ENCODE results near the gene NOC4L. TPM values are rescaled to one million over a fixed set of nuclear protein-coding genes. Genes with fewer than 3 reads are reported as not detected.

NOC4L gene
- polyA plus RNA-seq, 1 donor (not counting 4 experiments of a cell fraction or from before 2014, with no cell fraction given): 3.7 TPM

DNA sequence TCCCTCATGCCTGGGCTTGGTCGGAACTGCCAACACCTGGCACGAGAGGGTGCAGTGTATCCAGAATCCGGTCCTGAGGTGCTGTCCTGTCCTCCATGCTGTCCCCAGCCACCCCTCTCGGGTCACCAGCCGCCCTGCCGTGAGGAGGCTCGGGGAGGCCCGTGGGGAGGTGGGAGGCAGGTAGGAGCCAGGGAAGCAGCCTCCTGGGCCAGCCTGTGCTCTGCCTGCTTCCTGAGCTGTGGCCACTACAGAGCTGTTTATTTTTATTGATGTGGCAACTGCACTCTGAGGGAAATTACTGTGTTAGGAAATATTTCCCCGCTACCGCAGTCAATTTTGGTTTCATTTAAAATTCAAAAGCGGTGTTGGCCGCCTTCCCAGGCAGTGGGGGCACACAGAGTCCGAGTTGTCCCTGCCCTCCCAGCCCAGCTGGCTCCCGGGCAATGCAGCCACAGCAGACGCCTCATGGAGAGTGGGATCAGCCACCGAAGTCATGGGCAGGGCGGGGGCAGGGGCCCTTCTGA, 18.3 kb downstream of the NOC4L start:
- Histone ChIP-seq H3K27me3 (ENCODE audit: control insufficient read depth, extremely low read depth, insufficient read depth, low read length) (peaks cover 17% of the 10 kb centered on the region), H4K20me1 (ENCODE audit: control insufficient read depth, extremely low read depth, insufficient read depth, low read length) (no peaks in the 10 kb centered on the region), H3K9me3 (ENCODE audit: control insufficient read depth, low read depth, low read length) (no peaks in the 10 kb centered on the region), H3K9me1 (ENCODE audit: control insufficient read depth, extremely low read depth, insufficient read depth, low read length) (no peaks in the 10 kb centered on the region), H3K27ac (ENCODE audit: control insufficient read depth, insufficient read depth, low read length) (no peak overlapping the region), H2AFZ (ENCODE audit: control insufficient read depth, low read length) (no peak overlapping the region), H3K4me1 (ENCODE audit: control insufficient read depth, extremely low read depth, insufficient read depth, low read length) (no peaks in the 10 kb centered on the region), H3K79me2 (ENCODE audit: control insufficient read depth, insufficient read depth, low read length) (no peaks in the 10 kb centered on the region), H3K4me2 (ENCODE audit: control insufficient read depth, extremely low read depth, insufficient read depth, low read depth, low read length) (no peak overlapping the region), H3K9ac (ENCODE audit: control insufficient read depth, extremely low read depth, insufficient read depth, low read length) (no peak overlapping the region), H3K4me3 (ENCODE audit: control insufficient read depth in 2 of 3, extremely low read depth in 1 of 3, insufficient read depth in 2 of 3, low read depth in 1 of 3, low read length in 3 of 3) (no peak overlapping the region), H3K36me3 (ENCODE audit: control insufficient read depth in 2 of 2, extremely low read depth in 1 of 2, insufficient read depth in 2 of 2, low read length in 2 of 2) (peaks cover 0 to 3% of the 10 kb centered on the region in 2 experiments)
- DNase-seq (ENCODE audit: low read depth, low spot score) (no peak), FAIRE-seq (no peak)
- dilution Hi-C loops (cut with MboI; ENCODE audit: extremely low pct_ligation_motif_present, low sequenced_read_pairs): no loop called here
- TF ChIP-seq EZH2 (IDR thresholded peaks at IDR 0.05; ENCODE audit: low read length): no peak
- TF ChIP-seq, protein P1, sequence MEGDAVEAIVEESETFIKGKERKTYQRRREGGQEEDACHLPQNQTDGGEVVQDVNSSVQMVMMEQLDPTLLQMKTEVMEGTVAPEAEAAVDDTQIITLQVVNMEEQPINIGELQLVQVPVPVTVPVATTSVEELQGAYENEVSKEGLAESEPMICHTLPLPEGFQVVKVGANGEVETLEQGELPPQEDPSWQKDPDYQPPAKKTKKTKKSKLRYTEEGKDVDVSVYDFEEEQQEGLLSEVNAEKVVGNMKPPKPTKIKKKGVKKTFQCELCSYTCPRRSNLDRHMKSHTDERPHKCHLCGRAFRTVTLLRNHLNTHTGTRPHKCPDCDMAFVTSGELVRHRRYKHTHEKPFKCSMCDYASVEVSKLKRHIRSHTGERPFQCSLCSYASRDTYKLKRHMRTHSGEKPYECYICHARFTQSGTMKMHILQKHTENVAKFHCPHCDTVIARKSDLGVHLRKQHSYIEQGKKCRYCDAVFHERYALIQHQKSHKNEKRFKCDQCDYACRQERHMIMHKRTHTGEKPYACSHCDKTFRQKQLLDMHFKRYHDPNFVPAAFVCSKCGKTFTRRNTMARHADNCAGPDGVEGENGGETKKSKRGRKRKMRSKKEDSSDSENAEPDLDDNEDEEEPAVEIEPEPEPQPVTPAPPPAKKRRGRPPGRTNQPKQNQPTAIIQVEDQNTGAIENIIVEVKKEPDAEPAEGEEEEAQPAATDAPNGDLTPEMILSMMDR (optimal IDR thresholded peaks at IDR 0.05 in 1 of 3, IDR thresholded peaks at IDR 0.05 in 1 of 3, conservative IDR thresholded peaks at IDR 0.05 in 1 of 3; ENCODE audit: extremely low read depth in 1 of 3, insufficient read depth in 2 of 3, low read length in 3 of 3): peak in 1 of 3 experiments; percentile 29

DNA sequence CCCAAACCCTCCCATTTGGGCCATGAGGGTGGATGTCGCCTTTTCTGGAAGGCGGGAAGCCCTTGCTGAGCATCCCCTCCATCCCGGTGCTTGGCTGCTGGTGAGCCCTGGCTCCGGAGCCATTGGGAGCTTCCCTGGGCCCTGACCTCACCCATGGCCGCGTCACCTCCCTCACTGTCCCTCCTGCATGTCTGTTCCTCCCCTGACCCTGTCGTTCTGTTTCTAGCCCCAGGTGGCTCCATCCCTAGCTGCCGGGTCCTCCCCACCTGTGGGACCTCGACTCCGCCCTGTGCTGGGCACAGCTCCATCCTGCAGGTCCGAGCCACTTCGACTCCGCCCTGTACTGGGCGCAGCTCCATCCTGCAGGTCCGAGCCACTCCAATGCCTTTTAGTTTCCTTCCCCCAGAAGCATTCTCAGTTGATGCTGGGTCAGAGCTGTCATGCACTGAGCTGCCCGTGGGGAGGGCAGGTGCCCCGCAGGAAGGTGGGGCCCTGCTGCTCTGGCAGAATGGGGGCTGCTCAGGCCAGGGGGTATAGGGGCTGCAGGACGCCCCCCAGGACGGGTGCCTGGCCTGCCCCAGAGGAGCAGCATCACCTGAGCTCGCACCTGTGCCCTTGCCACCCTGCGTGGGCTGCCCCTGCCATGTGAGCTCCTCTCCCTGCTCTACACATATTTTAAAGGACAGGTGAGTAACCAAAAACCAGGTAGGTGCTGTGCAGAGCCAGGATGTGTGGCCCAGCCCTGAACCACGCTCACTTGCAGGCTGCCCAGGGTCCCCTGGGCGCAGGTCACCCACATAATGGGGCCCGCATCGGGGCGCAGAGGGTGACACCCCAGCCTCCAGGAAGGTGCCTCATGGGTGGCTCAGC, 19.0 kb downstream of the NOC4L start:
- Histone ChIP-seq H4K20me1 (ENCODE audit: control insufficient read depth, extremely low read depth, insufficient read depth, low read length) (no peaks in the 10 kb centered on the region), H3K27ac (ENCODE audit: control insufficient read depth, insufficient read depth, low read length) (no peak overlapping the region), H3K4me2 (ENCODE audit: control insufficient read depth, extremely low read depth, insufficient read depth, low read depth, low read length) (no peak overlapping the region), H3K9me3 (ENCODE audit: control insufficient read depth, low read depth, low read length) (no peaks in the 10 kb centered on the region), H2AFZ (ENCODE audit: control insufficient read depth, low read length) (no peak overlapping the region), H3K27me3 (ENCODE audit: control insufficient read depth, extremely low read depth, insufficient read depth, low read length) (peaks cover 17% of the 10 kb centered on the region), H3K36me3 (ENCODE audit: control insufficient read depth in 2 of 2, extremely low read depth in 1 of 2, insufficient read depth in 2 of 2, low read length in 2 of 2) (no peaks in the 10 kb centered on the region), H3K4me3 (ENCODE audit: control insufficient read depth in 2 of 3, extremely low read depth in 1 of 3, insufficient read depth in 2 of 3, low read depth in 1 of 3, low read length in 3 of 3) (no peak overlapping the region), H3K79me2 (ENCODE audit: control insufficient read depth, insufficient read depth, low read length) (no peaks in the 10 kb centered on the region), H3K9me1 (ENCODE audit: control insufficient read depth, extremely low read depth, insufficient read depth, low read length) (no peaks in the 10 kb centered on the region), H3K4me1 (ENCODE audit: control insufficient read depth, extremely low read depth, insufficient read depth, low read length) (no peaks in the 10 kb centered on the region), H3K9ac (ENCODE audit: control insufficient read depth, extremely low read depth, insufficient read depth, low read length) (no peak overlapping the region)
- TF ChIP-seq, protein P1 (optimal IDR thresholded peaks at IDR 0.05 in 1 of 3, IDR thresholded peaks at IDR 0.05 in 1 of 3, conservative IDR thresholded peaks at IDR 0.05 in 1 of 3; ENCODE audit: extremely low read depth in 1 of 3, insufficient read depth in 2 of 3, low read length in 3 of 3): no peak
- TF ChIP-seq EZH2 (IDR thresholded peaks at IDR 0.05; ENCODE audit: low read length): no peak
- dilution Hi-C loops (cut with MboI; ENCODE audit: extremely low pct_ligation_motif_present, low sequenced_read_pairs): no loop called here
- DNase-seq (ENCODE audit: low read depth, low spot score) (no peak), FAIRE-seq (no peak)

Measured in keratinocyte (primary cell).